Measurements from ENCODE around the gene GLYATL3. TPM values are rescaled to one million over a fixed set of nuclear protein-coding genes. Genes with fewer than 3 reads are reported as not detected.

GLYATL3 gene
- polyA plus RNA-seq, 1 donor (not counting 4 experiments of a cell fraction or from before 2014, with no cell fraction given): not detected

DNA sequence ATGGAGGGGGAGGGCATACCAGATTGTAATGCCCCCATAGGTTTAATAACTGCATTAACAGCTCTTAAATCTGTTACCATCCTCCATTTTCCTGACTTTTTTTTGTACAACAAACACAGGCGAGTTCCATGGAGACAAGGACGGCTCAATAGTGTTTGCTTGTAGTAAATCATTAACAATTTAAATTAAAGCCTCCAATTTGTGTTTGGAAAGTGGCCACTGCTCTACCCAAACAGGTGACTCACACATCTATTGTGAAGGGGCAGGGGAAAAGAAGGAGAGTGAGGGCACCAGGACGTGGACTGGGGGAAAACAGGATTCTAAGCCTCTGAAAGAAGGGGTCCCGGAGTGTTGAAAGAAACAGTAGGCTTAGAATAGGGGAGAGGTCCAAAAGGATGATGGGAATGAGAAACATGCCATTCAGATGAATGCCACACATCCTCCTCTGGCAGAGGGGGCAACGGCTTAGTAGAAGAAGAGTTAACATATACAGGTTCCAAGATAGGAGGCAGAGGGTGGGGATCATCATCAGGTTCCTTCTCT, 6.9 kb downstream of the GLYATL3 start:
- Histone ChIP-seq H3K9ac (ENCODE audit: control insufficient read depth, extremely low read depth, insufficient read depth, low read length) (no peak overlapping the region), H3K36me3 (ENCODE audit: control insufficient read depth in 2 of 2, extremely low read depth in 1 of 2, insufficient read depth in 2 of 2, low read length in 2 of 2) (no peaks in the 10 kb centered on the region), H3K4me1 (ENCODE audit: control insufficient read depth, extremely low read depth, insufficient read depth, low read length) (peaks cover 3% of the 10 kb centered on the region), H3K9me1 (ENCODE audit: control insufficient read depth, extremely low read depth, insufficient read depth, low read length) (no peaks in the 10 kb centered on the region), H3K27me3 (ENCODE audit: control insufficient read depth, extremely low read depth, insufficient read depth, low read length) (no peaks in the 10 kb centered on the region), H4K20me1 (ENCODE audit: control insufficient read depth, extremely low read depth, insufficient read depth, low read length) (no peaks in the 10 kb centered on the region), H3K79me2 (ENCODE audit: control insufficient read depth, insufficient read depth, low read length) (no peaks in the 10 kb centered on the region), H3K4me3 (ENCODE audit: control insufficient read depth in 2 of 3, extremely low read depth in 1 of 3, insufficient read depth in 2 of 3, low read depth in 1 of 3, low read length in 3 of 3) (no peak overlapping the region), H3K9me3 (ENCODE audit: control insufficient read depth, low read depth, low read length) (no peaks in the 10 kb centered on the region), H3K4me2 (ENCODE audit: control insufficient read depth, extremely low read depth, insufficient read depth, low read depth, low read length) (no peak overlapping the region), H2AFZ (ENCODE audit: control insufficient read depth, low read length) (no peak overlapping the region), H3K27ac (ENCODE audit: control insufficient read depth, insufficient read depth, low read length) (no peak overlapping the region)
- no peak for DNase-seq (ENCODE audit: low read depth, low spot score)
- TF ChIP-seq EZH2 (IDR thresholded peaks at IDR 0.05; ENCODE audit: low read length) (no peak), CTCF (optimal IDR thresholded peaks at IDR 0.05 in 1 of 3, IDR thresholded peaks at IDR 0.05 in 1 of 3, conservative IDR thresholded peaks at IDR 0.05 in 1 of 3; ENCODE audit: extremely low read depth in 1 of 3, insufficient read depth in 2 of 3, low read length in 3 of 3) (no peak)
- FAIRE-seq: no peak
- dilution Hi-C loops (cut with MboI; ENCODE audit: extremely low pct_ligation_motif_present, low sequenced_read_pairs): no loop called here

DNA sequence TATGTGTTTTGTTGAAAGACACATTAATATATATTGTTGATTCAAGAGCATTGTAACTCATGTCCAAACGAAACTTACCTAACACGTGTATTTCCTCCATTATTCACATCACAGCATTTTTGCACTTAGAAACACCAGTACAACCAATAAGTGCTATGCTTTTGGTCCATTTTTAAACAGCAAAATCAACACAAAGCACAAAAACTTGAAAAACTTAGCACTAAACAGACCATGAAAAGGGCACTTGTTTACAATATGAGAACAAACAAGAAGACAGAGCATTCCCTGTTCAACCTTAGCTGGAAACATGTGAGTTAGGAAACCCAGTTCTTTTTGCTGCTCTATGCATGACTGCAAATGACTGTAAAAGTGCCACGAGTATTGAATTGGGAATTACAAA, 9.6 kb downstream of the GLYATL3 start:
- H4K20me1 ChIP-seq (ENCODE audit: control insufficient read depth, extremely low read depth, insufficient read depth, low read length): no peaks in the 10 kb centered on the region
- FAIRE-seq (no peak), DNase-seq (ENCODE audit: low read depth, low spot score) (no peak)
- dilution Hi-C loops (cut with MboI; ENCODE audit: extremely low pct_ligation_motif_present, low sequenced_read_pairs): no loop called here
- H3K27ac ChIP-seq (ENCODE audit: control insufficient read depth, insufficient read depth, low read length): no peak overlapping the region
- no peak overlapping the region for H3K4me3 ChIP-seq (ENCODE audit: control insufficient read depth in 2 of 3, extremely low read depth in 1 of 3, insufficient read depth in 2 of 3, low read depth in 1 of 3, low read length in 3 of 3)
- no peak overlapping the region for H3K4me2 ChIP-seq (ENCODE audit: control insufficient read depth, extremely low read depth, insufficient read depth, low read depth, low read length)
- no peaks in the 10 kb centered on the region for H3K27me3 ChIP-seq (ENCODE audit: control insufficient read depth, extremely low read depth, insufficient read depth, low read length)
- no peak overlapping the region for H3K9ac ChIP-seq (ENCODE audit: control insufficient read depth, extremely low read depth, insufficient read depth, low read length)
- H3K36me3 ChIP-seq (ENCODE audit: control insufficient read depth in 2 of 2, extremely low read depth in 1 of 2, insufficient read depth in 2 of 2, low read length in 2 of 2): no peaks in the 10 kb centered on the region
- no peaks in the 10 kb centered on the region for H3K9me1 ChIP-seq (ENCODE audit: control insufficient read depth, extremely low read depth, insufficient read depth, low read length)
- H2AFZ ChIP-seq (ENCODE audit: control insufficient read depth, low read length): no peak overlapping the region
- TF ChIP-seq EZH2 (IDR thresholded peaks at IDR 0.05; ENCODE audit: low read length): no peak
- TF ChIP-seq CTCF (optimal IDR thresholded peaks at IDR 0.05 in 1 of 3, IDR thresholded peaks at IDR 0.05 in 1 of 3, conservative IDR thresholded peaks at IDR 0.05 in 1 of 3; ENCODE audit: extremely low read depth in 1 of 3, insufficient read depth in 2 of 3, low read length in 3 of 3): no peak
- no peaks in the 10 kb centered on the region for H3K9me3 ChIP-seq (ENCODE audit: control insufficient read depth, low read depth, low read length)
- no peaks in the 10 kb centered on the region for H3K79me2 ChIP-seq (ENCODE audit: control insufficient read depth, insufficient read depth, low read length)
- peaks cover under 1% of the 10 kb centered on the region for H3K4me1 ChIP-seq (ENCODE audit: control insufficient read depth, extremely low read depth, insufficient read depth, low read length)

Data from keratinocyte (primary cell).